Activated CD8-positive, alpha-beta T cell treated with anti-CD3 and anti-CD28 coated beads for 36 hours (primary cell): ENCODE results near the gene MAP2K5. TPM values are rescaled to one million over a fixed set of nuclear protein-coding genes. Genes with fewer than 3 reads are reported as not detected.

ENCODE experiments used
- ATAC-seq: fragments of 200-7000 bp; cut with Tn5 transposase; one replicate; pipeline ENCODE4 v1.10.0; 2021; ENCODE audit warnings: mild to moderate bottlenecking, moderate library complexity
- CTCF ChIA-PET: fragments of 350-600 bp; sonication (Branson Sonifier 250); formaldehyde crosslinking; loops from one replicate; lab custom pipeline; 2021; ENCODE audit warnings: antibody characterized with exemption; lab: Charles Lee
- POLR2A ChIA-PET: fragments of 350-600 bp; sonication (Branson Sonifier 250); formaldehyde crosslinking; loops from one replicate; lab custom pipeline; 2021; ENCODE audit warnings: antibody characterized with exemption; lab: Charles Lee
- DNase-seq: peaks from one replicate; pipeline ENCODE4 v3.0.0-alpha.2; 2020
- H3K27ac Mint-ChIP-seq: one replicate; pipeline ENCODE4 v1.8.0; 2021; ENCODE audit warnings: mild to moderate bottlenecking, mixed read lengths
- H3K27me3 Mint-ChIP-seq: one replicate; pipeline ENCODE4 v1.8.0; 2021; ENCODE audit warnings: mixed read lengths
- H3K36me3 Mint-ChIP-seq: one replicate; pipeline ENCODE4 v1.8.0; 2021; ENCODE audit warnings: low read depth, mixed read lengths
- H3K4me1 Mint-ChIP-seq: one replicate; pipeline ENCODE4 v1.8.0; 2021; ENCODE audit warnings: low read depth, mixed read lengths
- H3K4me3 Mint-ChIP-seq: one replicate; pipeline ENCODE4 v1.8.0; 2021; ENCODE audit warnings: mild to moderate bottlenecking, moderate library complexity, mixed read lengths
- H3K9me3 Mint-ChIP-seq: one replicate; pipeline ENCODE4 v1.8.0; 2021; ENCODE audit warnings: mixed read lengths
- intact Hi-C: fragments of 100-400 bp; cut with micrococcal nuclease; formaldehyde crosslinking; loops from one replicate; pipeline ENCODE4 v1.10.0; 2022
- total RNA-seq, 2 experiments: library from RNA; stranded (reverse); gene quantifications; one replicate each; pipeline ENCODE4 v1.2.3, GENCODE V29; 2021
- TF ChIP-seq, protein P1 (sequence below): fragments of 200-600 bp; IDR thresholded peaks from one replicate; pipeline ENCODE4 v1.8.0; 2022; ENCODE audit warnings: antibody characterized with exemption, mild to moderate bottlenecking

The MAP2K5 gene
- total RNA-seq, 2 experiments from 2014 or later: 19.0 to 21.1 TPM

GRCh38 chr15:67790610-67791319 is 248.3 kb downstream of the MAP2K5 start:
- POLR2A ChIA-PET: no interaction called here
- CTCF ChIA-PET: no interaction called here
- H3K36me3 Mint-ChIP-seq: peaks cover 24% of the 10 kb centered on the region
- DNase-seq (no peak), ATAC-seq (no peak)
- H3K4me1 Mint-ChIP-seq: peaks cover 7% of the 10 kb centered on the region
- no peak overlapping the region for H3K27ac Mint-ChIP-seq
- intact Hi-C loops: no loop called here
- H3K27me3 Mint-ChIP-seq: no peaks in the 10 kb centered on the region
- peaks cover 15% of the 10 kb centered on the region for H3K9me3 Mint-ChIP-seq
- no peak overlapping the region for H3K4me3 Mint-ChIP-seq
- TF ChIP-seq, protein P1, sequence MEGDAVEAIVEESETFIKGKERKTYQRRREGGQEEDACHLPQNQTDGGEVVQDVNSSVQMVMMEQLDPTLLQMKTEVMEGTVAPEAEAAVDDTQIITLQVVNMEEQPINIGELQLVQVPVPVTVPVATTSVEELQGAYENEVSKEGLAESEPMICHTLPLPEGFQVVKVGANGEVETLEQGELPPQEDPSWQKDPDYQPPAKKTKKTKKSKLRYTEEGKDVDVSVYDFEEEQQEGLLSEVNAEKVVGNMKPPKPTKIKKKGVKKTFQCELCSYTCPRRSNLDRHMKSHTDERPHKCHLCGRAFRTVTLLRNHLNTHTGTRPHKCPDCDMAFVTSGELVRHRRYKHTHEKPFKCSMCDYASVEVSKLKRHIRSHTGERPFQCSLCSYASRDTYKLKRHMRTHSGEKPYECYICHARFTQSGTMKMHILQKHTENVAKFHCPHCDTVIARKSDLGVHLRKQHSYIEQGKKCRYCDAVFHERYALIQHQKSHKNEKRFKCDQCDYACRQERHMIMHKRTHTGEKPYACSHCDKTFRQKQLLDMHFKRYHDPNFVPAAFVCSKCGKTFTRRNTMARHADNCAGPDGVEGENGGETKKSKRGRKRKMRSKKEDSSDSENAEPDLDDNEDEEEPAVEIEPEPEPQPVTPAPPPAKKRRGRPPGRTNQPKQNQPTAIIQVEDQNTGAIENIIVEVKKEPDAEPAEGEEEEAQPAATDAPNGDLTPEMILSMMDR: no peak

DNA sequence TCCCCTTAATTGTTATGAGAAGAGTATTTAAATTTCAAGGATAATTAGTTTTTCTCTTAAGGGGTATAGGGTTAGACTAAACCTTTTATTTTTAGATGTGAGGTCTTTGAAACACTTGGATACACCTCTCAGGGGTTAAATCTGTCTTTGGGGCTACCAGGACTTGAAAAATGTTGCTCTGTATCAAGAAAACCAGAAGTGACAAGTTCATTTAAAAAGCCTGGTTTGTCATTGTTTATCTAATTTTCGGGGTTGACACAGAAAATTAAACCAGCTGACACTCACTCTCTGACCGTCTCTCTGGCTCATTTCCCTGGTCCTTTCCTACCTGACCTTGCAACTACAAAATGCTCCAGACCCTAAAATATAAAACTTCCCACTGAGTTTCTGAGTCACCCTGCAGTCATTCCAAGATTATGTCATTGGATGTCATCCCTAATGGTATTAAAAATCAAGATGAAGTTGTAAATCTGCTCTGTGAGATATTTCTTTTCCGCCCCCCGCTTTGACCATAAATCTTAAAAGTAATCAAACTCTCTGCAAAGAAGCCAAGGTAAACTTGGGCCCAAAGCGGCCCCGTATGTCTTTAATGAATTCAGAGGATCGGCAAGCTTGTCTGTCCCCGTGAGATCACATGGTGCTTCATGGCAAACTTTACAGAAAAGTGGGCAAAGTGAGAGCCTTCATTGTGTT is 249.9 kb downstream of the MAP2K5 start:
- no peak overlapping the region for H3K27ac Mint-ChIP-seq
- peaks cover 7% of the 10 kb centered on the region for H3K4me1 Mint-ChIP-seq
- DNase-seq: no peak
- TF ChIP-seq, protein P1: no peak
- POLR2A ChIA-PET: no interaction called here
- no peak for ATAC-seq
- peaks cover 28% of the 10 kb centered on the region for H3K36me3 Mint-ChIP-seq
- no peaks in the 10 kb centered on the region for H3K27me3 Mint-ChIP-seq
- intact Hi-C loops: no loop called here
- CTCF ChIA-PET: interaction anchor here (1.2 to 1.4 kb wide), 2 partner anchors 9 to 14 kb away, joined by 3 to 7 read pairs; no protein-coding TSS in a partner anchor
- peaks cover 17% of the 10 kb centered on the region for H3K9me3 Mint-ChIP-seq
- H3K4me3 Mint-ChIP-seq: no peak overlapping the region

GRCh38 chr15:67794832-67795574 is 252.5 kb downstream of the MAP2K5 start:
- intact Hi-C loops: no loop called here
- H3K4me3 Mint-ChIP-seq: no peak overlapping the region
- DNase-seq (peak; percentile 83), ATAC-seq (peak; percentile 34)
- peaks cover 28% of the 10 kb centered on the region for H3K36me3 Mint-ChIP-seq
- no peak overlapping the region for H3K27ac Mint-ChIP-seq
- ChIA-PET POLR2A (interaction anchor here (0.6 kb wide), 2 partner anchors 11 to 559 kb away, joined by 3 read pairs; no protein-coding TSS in a partner anchor), CTCF (interaction anchor here (1.4 to 1.6 kb wide), 2 partner anchors 11 to 25 kb away, joined by 3 to 4 read pairs; no protein-coding TSS in a partner anchor)
- H3K4me1 Mint-ChIP-seq: peaks cover 7% of the 10 kb centered on the region
- no peaks in the 10 kb centered on the region for H3K27me3 Mint-ChIP-seq
- TF ChIP-seq, protein P1: no peak
- peaks cover 17% of the 10 kb centered on the region for H3K9me3 Mint-ChIP-seq

DNA sequence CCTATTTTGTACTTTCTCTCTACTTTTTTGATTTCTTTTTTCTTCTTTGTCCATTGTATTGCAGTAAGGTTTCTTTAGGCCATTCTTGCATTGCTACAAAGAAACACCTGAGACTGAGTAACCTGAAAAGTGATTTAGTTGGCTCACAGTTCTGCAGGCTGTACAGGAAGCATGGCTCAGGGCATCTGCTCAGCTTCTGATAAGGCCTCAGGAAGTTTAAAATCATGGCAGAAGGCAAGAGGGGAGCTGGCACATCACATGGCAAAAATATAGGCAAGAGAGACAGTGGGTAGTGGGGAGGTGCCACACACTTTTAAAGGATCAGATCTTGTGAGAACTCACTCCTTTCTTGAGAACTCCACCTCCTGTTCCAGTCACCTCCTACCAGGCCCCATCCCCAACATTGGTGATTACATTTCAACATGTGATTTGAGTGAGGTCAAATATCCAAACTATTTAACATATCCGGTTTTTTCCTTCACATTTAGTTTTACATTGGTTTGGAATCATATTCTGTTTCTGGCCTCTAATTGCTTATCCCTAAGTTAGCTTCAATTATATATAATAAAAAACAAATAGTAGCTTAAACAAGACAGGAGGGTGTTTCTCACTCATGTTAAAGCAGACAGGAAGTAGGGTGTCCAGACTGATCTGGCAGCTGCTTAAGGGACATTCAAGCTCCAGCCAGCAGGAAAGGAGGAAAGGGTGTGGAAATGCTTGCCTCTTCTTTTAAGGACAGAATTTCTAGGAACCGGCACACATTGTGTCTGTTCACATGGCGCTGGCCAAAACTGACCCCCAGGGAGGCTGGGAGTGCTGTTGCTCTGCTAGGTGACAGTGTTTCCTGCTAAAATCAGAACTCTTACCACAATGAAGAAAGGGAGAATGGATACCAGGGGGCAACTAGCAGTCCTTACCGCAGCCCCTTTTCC is 254.0 kb downstream of the MAP2K5 start:
- DNase-seq: no peak
- TF ChIP-seq, protein P1: no peak
- H3K27ac Mint-ChIP-seq: no peak overlapping the region
- peaks cover 17% of the 10 kb centered on the region for H3K9me3 Mint-ChIP-seq
- H3K4me1 Mint-ChIP-seq: peaks cover 7% of the 10 kb centered on the region
- H3K27me3 Mint-ChIP-seq: no peaks in the 10 kb centered on the region
- ATAC-seq: no peak
- CTCF ChIA-PET: interaction anchor here (1.0 to 1.6 kb wide), 3 partner anchors 9 to 26 kb away, joined by 3 to 4 read pairs (median 3); no protein-coding TSS in a partner anchor
- intact Hi-C loops: no loop called here
- POLR2A ChIA-PET: no interaction called here
- peaks cover 28% of the 10 kb centered on the region for H3K36me3 Mint-ChIP-seq
- no peak overlapping the region for H3K4me3 Mint-ChIP-seq
